GM21825 (cell line): ENCODE measurements around the gene RAB11A.

Experiments
- ATAC-seq: cut with Tn5 transposase; IDR thresholded peaks from one replicate; pipeline ENCODE4 v1.9.1; 2021; ENCODE audit warnings: mild to moderate bottlenecking, moderate library complexity; ENCODE audit not compliant: unreplicated experiment

Gene RAB11A

GRCh38 chr15:65883571-65883970 is 14.3 kb downstream of the RAB11A start:
- ATAC-seq, result no peak

GRCh38 chr15:65884511-65884910 is 15.2 kb downstream of the RAB11A start:
- no peak for ATAC-seq

- ATAC-seq, result no peak
Observed at GRCh38 chr15:65885668-65886218, 16.5 kb downstream of the RAB11A start.

- no peak for ATAC-seq
Observed at GRCh38 chr15:65887565-65887964, 18.3 kb downstream of the RAB11A start.

GRCh38 chr15:65888981-65889380 is 19.7 kb downstream of the RAB11A start:
- no peak for ATAC-seq

GRCh38 chr15:65893060-65893459 is 23.8 kb downstream of the RAB11A start:
- no peak for ATAC-seq

DNA sequence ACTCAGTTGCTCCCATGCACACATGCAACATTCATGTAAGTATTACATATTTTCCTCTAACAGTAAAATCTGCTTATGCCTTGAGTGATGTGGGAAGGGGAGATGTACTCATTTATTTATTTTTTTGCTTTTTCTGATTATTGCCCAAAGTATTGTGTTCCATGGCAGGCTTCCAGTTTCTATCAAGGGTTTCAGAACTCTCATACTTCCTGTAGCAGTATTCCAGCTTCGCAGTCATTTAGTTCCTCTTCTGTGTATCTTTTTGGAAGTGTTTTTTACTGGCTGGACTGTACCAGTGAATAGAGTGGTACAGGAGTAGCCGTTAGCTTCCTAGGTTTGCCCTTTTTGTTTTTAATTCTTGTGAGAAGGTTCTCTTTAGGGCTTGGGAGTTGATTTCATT is 26.9 kb downstream of the RAB11A start:
- no peak for ATAC-seq

- ATAC-seq, result no peak
Observed at GRCh38 chr15:65900488-65900887, 31.2 kb downstream of the RAB11A start.

DNA sequence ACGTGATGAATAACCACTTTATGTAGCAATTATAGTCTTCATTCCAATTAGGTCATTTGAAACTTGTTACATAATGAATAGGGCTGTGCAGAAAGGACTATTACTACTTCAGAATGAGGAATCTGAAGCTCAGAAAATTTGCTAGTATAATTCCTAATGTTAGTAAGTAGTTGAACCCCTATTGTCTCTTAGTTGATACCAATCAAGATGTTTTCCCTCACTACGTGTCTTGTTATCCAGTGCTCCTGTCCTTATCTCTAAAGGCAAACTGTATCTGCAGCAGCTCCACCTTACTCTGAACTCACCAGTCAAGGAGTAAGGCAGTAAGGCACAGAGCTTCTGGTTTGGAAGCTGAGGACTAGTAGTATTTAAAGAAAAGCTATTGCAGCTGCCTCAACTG is 32.0 kb downstream of the RAB11A start:
- ATAC-seq, result no peak

DNA sequence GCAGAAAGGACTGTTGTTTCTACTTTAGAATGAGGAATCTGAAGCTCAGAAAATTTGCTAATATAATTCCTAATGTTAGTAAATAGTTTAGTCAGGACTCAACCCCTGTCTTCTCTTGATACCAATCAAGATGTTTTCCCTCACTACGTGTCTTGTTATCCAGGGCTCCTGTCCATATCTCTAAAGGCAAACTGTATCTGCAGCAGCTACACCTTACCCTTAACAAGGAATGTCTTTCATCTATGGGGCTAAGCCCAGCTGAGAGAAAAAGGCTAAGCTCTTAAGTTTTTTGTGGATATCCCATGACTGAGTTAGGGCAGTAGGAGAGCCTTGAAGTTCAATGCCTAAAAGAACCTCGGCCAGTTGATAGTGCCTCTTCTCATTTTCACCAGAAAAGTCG is 32.5 kb downstream of the RAB11A start:
- ATAC-seq, result no peak

GRCh38 chr15:65902373-65902772 is 33.1 kb downstream of the RAB11A start:
- ATAC-seq, result peak; percentile 94

- ATAC-seq, result no peak
Observed at GRCh38 chr15:65903296-65904073, 34.2 kb downstream of the RAB11A start.

GRCh38 chr15:65904301-65904700 is 35.0 kb downstream of the RAB11A start:
- ATAC-seq, result no peak

- no peak for ATAC-seq
Observed at GRCh38 chr15:65906396-65906795, 37.1 kb downstream of the RAB11A start.

DNA sequence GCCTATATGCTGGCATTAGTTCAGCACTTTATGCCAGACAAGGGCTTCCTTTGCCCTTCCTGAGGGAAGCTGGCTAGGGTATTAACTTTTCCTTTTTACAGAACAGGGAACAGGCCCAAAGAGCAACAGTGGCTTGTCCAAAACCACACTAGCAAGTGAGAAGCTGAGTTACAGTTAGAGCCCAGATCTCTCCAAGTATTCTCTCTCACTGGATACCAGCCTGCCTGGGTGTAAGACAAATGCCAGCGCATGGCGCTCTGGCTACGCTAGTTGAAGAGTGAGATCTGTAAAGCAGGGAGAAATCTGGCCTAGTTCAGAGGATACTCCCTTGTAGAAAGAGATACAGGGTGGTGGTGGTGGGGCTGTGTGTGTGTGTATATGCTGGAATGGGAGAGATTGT is 38.4 kb downstream of the RAB11A start:
- ATAC-seq, result no peak

DNA sequence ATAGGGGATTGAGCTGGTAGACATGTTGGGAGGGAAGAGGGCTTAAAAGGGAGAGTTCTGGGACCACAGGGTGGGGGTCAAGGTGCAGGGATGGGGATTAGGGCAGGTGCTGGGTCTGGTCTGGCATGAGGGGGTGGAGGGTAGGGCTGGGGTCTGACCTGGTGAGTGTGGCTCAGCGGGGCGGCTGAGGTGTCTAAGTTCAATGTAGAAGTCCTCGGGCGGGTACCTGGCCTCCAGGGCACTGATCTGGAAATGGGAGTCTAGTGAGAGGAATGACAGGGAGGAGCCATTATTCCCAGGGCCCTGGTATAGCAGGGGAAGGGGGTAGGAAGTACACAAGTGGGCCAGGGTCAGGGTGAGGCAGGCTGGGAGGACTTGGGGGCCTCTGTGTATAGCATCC is 39.6 kb downstream of the RAB11A start:
- ATAC-seq, result no peak

GRCh38 chr15:65909831-65910230 is 40.5 kb downstream of the RAB11A start:
- no peak for ATAC-seq

GRCh38 chr15:65910341-65910740 is 41.0 kb downstream of the RAB11A start:
- ATAC-seq, result no peak

- ATAC-seq, result no peak
Observed at GRCh38 chr15:65912235-65912634, 42.9 kb downstream of the RAB11A start.

- no peak for ATAC-seq
Observed at GRCh38 chr15:65913631-65914199, 44.4 kb downstream of the RAB11A start.

- ATAC-seq, result no peak
Observed at GRCh38 chr15:65914386-65914785, 45.1 kb downstream of the RAB11A start.
